GM18505 (cell line): ENCODE measurements around the gene GEMIN7.

Experiments used
- ATAC-seq: cut with Tn5 transposase; IDR thresholded peaks from one replicate; pipeline ENCODE4 v1.9.1; 2021; ENCODE audit not compliant: unreplicated experiment
- POLR2A ChIP-seq: IDR thresholded peaks from 4 replicates; pipeline ENCODE4 v1.6.1; 2011; ENCODE audit warnings: borderline replicate concordance; ENCODE audit not compliant: insufficient read depth, insufficient read length; ENCODE audit errors: extremely low read depth

The GEMIN7 gene

GRCh38 chr19:45139286-45140143 lies 60.5 kb downstream of the GEMIN7 start:
- no peak for ATAC-seq
- TF ChIP-seq POLR2A, result no peak

DNA sequence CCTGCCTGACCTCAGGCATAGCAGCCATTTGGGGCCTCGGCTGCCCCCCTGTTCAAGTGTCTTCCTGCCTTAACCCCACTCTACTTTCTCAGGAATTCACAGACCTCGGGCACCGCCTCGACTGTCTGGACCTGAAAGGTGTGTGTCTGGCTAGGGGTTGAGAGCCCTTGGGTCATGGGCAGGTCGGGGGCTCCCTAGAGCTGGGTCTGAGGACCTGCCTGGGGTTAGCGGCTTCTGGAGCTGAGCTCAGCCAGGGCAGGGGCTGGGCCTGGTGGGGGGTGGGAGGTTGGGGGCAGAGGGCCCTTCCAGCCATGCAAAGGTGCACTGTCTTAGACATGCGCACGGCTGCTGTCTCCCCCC lies 61.1 kb downstream of the GEMIN7 start:
- no peak for TF ChIP-seq POLR2A

GRCh38 chr19:45140533-45140932 lies 61.5 kb downstream of the GEMIN7 start:
- no peak for ATAC-seq
- TF ChIP-seq POLR2A, result no peak

More for the DNA sequence above, 61.1 kb downstream of the GEMIN7 start:
- no peak for ATAC-seq
